RWPE2 (cell line): ENCODE measurements around the gene SMS.

Source experiments
- ATAC-seq: fragments of 200-7000 bp; cut with Tn5 transposase; 3 replicates; pipeline ENCODE4 v1.9.1; 2021; ENCODE audit warnings: low read depth
- DNase-seq: peaks from one replicate; pipeline ENCODE4 v3.0.0-alpha.2; 2020; ENCODE audit warnings: low spot score
- H3K27ac ChIP-seq: fragments of 450-650 bp; 2 replicates; pipeline ENCODE4 v1.5.1; 2017; ENCODE audit warnings: mild to moderate bottlenecking; ENCODE audit not compliant: poor library complexity, severe bottlenecking
- H3K27me3 ChIP-seq: fragments of 250-450 bp; sonication (Bioruptor Pico); 2 replicates; pipeline ENCODE4 v1.5.1; 2021; ENCODE audit warnings: mild to moderate bottlenecking, moderate library complexity; ENCODE audit not compliant: insufficient read depth, poor library complexity, severe bottlenecking
- H3K36me3 ChIP-seq: fragments of 250-450 bp; sonication (Bioruptor Pico); 2 replicates; pipeline ENCODE4 v1.5.1; 2020; ENCODE audit warnings: low read depth, mild to moderate bottlenecking, moderate library complexity
- H3K4me1 ChIP-seq: fragments of 250-450 bp; sonication (Bioruptor Pico); 2 replicates; pipeline ENCODE4 v1.5.1; 2021; ENCODE audit warnings: mild to moderate bottlenecking, moderate library complexity; ENCODE audit not compliant: insufficient read depth, poor library complexity, severe bottlenecking
- H3K4me3 ChIP-seq: fragments of 250-450 bp; sonication (Bioruptor Pico); 2 replicates; pipeline ENCODE4 v1.5.1; 2021; ENCODE audit warnings: mild to moderate bottlenecking, moderate library complexity; ENCODE audit not compliant: severe bottlenecking
- H3K9me3 ChIP-seq: fragments of 250-450 bp; sonication (Bioruptor Pico); 2 replicates; pipeline ENCODE4 v1.5.1; 2021; ENCODE audit warnings: mild to moderate bottlenecking, moderate library complexity; ENCODE audit not compliant: severe bottlenecking
- TF ChIP-seq, protein P1 (sequence below): fragments of 450-650 bp; IDR thresholded peaks from one replicate; pipeline ENCODE4 v1.5.1; 2017; ENCODE audit warnings: mild to moderate bottlenecking, moderate library complexity; ENCODE audit not compliant: poor library complexity, severe bottlenecking

SMS gene

DNA sequence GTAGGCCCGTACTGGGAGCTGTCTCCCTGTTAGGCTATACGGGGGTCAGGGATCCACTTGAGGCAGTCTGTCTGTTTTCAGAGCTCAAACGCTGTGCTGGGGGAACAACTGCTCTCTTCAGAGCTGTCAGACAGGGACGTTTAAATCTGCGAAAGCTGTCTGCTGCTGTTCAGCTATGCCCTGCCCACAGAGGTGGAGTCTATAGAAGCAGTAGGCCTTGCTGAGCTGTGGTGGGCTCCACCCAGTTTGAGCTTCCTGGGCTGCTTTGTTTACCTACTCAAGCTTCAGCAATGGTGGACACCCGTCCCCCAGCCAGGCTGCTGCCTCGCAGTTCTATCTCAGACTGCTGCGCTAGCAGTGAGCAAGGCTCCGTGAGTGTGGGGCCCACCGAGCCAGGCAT is 64.4 kb downstream of the SMS start:
- Histone ChIP-seq H3K27ac (no peak overlapping the region), H3K4me3 (no peak overlapping the region), H3K36me3 (no peaks in the 10 kb centered on the region), H3K27me3 (no peaks in the 10 kb centered on the region), H3K4me1 (no peaks in the 10 kb centered on the region), H3K9me3 (no peaks in the 10 kb centered on the region)
- ATAC-seq (no peak), DNase-seq (no peak)
- TF ChIP-seq, protein P1, sequence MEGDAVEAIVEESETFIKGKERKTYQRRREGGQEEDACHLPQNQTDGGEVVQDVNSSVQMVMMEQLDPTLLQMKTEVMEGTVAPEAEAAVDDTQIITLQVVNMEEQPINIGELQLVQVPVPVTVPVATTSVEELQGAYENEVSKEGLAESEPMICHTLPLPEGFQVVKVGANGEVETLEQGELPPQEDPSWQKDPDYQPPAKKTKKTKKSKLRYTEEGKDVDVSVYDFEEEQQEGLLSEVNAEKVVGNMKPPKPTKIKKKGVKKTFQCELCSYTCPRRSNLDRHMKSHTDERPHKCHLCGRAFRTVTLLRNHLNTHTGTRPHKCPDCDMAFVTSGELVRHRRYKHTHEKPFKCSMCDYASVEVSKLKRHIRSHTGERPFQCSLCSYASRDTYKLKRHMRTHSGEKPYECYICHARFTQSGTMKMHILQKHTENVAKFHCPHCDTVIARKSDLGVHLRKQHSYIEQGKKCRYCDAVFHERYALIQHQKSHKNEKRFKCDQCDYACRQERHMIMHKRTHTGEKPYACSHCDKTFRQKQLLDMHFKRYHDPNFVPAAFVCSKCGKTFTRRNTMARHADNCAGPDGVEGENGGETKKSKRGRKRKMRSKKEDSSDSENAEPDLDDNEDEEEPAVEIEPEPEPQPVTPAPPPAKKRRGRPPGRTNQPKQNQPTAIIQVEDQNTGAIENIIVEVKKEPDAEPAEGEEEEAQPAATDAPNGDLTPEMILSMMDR, result no peak

DNA sequence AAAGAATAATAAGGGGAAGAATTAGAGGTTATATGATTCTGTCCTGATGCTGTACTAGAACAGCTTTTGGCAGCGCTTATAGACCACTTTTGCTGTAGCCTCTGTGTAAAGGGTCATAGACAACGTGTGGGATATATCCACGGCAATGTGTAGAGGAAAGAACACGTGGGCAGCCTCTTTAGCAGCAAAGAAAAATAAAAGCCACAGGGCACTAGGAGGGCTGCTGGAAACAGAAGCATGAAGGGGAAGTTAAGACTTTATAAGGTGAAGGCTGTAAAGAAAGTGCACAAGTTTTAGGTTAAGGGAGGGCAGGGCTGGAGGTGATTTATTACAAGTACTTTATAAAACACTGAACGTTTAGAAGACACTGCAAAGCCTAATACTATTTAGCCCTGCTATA is 71.5 kb downstream of the SMS start:
- Histone ChIP-seq H3K4me1 (no peaks in the 10 kb centered on the region), H3K36me3 (no peaks in the 10 kb centered on the region), H3K4me3 (no peak overlapping the region), H3K27me3 (no peaks in the 10 kb centered on the region), H3K9me3 (no peaks in the 10 kb centered on the region), H3K27ac (no peak overlapping the region)
- TF ChIP-seq, protein P1, result no peak
- no peak for ATAC-seq
- DNase-seq, result no peak

DNA sequence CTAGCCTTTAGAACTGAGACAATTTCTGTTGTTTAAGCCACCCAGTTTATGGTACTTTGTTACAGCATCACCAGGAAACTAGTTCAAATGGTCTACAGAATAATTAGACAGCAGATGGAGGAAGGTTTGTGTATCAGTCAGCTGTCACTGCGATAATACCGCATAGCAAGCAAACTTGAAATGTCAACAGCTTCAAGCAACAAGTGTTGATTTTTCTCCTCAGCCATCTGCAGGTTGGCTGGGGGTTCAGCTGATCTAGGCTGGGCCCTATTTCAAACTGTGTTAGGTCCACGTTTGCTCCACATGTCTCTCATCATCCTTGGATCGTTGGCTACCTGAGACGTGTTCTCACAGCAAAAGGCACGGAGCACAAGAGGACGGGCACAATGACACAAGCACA is 72.4 kb downstream of the SMS start:
- DNase-seq, result no peak
- no peaks in the 10 kb centered on the region for H3K36me3 ChIP-seq
- H3K27ac ChIP-seq, result no peak overlapping the region
- no peaks in the 10 kb centered on the region for H3K9me3 ChIP-seq
- H3K27me3 ChIP-seq, result no peaks in the 10 kb centered on the region
- no peaks in the 10 kb centered on the region for H3K4me1 ChIP-seq
- TF ChIP-seq, protein P1, result no peak
- no peak for ATAC-seq
- no peak overlapping the region for H3K4me3 ChIP-seq

DNA sequence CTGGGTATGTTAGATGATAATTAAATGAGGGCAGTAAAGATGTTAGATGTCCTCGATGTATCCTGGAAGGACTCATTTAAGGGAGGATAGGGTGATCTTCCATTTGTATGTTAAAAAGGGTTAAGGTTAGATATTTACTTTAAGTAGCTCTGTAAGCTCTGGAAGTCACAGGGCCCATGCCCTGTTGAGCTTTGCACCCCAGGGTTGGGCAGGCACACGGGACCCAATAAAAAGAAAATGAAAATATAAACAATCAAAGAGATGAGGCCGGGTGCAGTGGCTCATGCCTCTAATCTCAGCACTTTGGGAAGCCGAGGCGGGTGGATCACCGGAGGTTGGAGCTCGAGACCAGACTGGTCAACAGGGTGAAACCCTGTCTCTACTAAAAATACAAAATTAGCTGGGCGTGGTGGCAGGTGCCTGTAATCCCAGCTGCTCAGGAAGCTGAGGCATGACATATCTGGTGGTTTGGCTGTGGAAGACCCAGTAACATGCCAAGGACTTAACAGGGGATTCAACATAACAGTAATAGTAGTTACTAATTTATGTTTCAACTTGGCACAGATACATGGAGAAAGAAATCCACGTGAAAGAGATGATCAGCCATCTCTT is 74.7 kb downstream of the SMS start:
- TF ChIP-seq, protein P1, result no peak
- no peak for DNase-seq
- no peak overlapping the region for H3K4me3 ChIP-seq
- no peaks in the 10 kb centered on the region for H3K36me3 ChIP-seq
- ATAC-seq, result no peak
- H3K27me3 ChIP-seq, result no peaks in the 10 kb centered on the region
- H3K4me1 ChIP-seq, result no peaks in the 10 kb centered on the region
- no peaks in the 10 kb centered on the region for H3K9me3 ChIP-seq
- no peak overlapping the region for H3K27ac ChIP-seq

DNA sequence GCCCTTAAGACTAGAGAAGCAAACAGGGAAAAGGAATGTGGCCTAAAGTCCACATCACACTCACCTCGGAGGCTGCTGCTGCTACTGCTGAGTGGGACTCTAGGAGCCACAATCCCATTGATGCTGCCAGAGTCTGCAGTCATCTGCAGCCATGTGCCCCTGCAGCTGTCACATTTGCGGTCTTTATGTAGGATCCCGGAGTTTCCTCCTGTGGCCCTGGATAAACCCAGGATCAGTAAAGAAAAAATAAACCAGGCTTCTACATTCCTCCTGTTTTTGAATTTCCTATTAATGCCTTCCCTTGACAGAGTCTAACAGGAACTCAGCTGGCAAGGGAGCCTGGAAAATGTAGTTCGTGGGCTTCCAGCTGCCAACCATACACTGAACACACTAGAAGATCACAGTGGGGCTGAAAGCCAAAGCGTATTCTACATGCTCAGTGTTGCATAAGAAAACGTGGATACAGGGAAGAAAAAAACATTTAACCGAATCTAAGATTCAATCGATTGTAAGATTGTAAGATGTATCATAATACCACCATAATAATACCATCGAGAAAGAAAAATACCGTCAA is 81.3 kb downstream of the SMS start:
- DNase-seq (no peak), ATAC-seq (no peak)
- TF ChIP-seq, protein P1, result no peak
- Histone ChIP-seq H3K27ac (no peak overlapping the region), H3K9me3 (no peaks in the 10 kb centered on the region), H3K36me3 (no peaks in the 10 kb centered on the region), H3K4me3 (no peak overlapping the region), H3K27me3 (no peaks in the 10 kb centered on the region), H3K4me1 (no peaks in the 10 kb centered on the region)
